Stimulated activated CD8-positive, alpha-beta memory T cell treated with anti-CD3 and anti-CD28 coated beads, Interleukin-15, amount 100 ng/mL, for 1 hour (primary cell): ENCODE measurements around the gene ATP1A3.
"Not testable (repeated sequence)": the region's sequence is repeated elsewhere in the genome, so short reads cannot be mapped to it uniquely, and the experiment has no call there.

Experiments used
- DNase-seq: peaks from one replicate; pipeline ENCODE4 v3.0.0-alpha.2; 2020; ENCODE audit warnings: low read depth

ATP1A3 gene

GRCh38 chr19:41945135-41945766 lies 48.8 kb downstream of the ATP1A3 start:
- peak; percentile 71 for DNase-seq

GRCh38 chr19:41944336-41944735 lies 49.7 kb downstream of the ATP1A3 start:
- DNase-seq, result no peak

GRCh38 chr19:41941410-41942202 lies 52.4 kb downstream of the ATP1A3 start:
- DNase-seq, result no peak

- no peak for DNase-seq
These were observed 53.2 kb downstream of the ATP1A3 start for GRCh38 chr19:41940731-41941409.

GRCh38 chr19:41939861-41940730 lies 53.9 kb downstream of the ATP1A3 start:
- no peak for DNase-seq

- not testable (repeated sequence) for DNase-seq
These were observed 54.8 kb downstream of the ATP1A3 start for GRCh38 chr19:41939209-41939608.

GRCh38 chr19:41937525-41938468 lies 56.2 kb downstream of the ATP1A3 start:
- no peak for DNase-seq

GRCh38 chr19:41936961-41937360 lies 57.1 kb downstream of the ATP1A3 start:
- DNase-seq, result no peak

- no peak for DNase-seq
These were observed 57.6 kb downstream of the ATP1A3 start for GRCh38 chr19:41936416-41936850.

GRCh38 chr19:41935760-41936415 lies 58.1 kb downstream of the ATP1A3 start:
- no peak for DNase-seq

GRCh38 chr19:41934849-41935374 lies 59.1 kb downstream of the ATP1A3 start:
- peak; percentile 65 for DNase-seq

GRCh38 chr19:41933693-41934426 lies 60.2 kb downstream of the ATP1A3 start:
- DNase-seq, result no peak

GRCh38 chr19:41932720-41933332 lies 61.2 kb downstream of the ATP1A3 start:
- DNase-seq, result no peak

GRCh38 chr19:41932259-41932719 lies 61.7 kb downstream of the ATP1A3 start:
- no peak for DNase-seq

- no peak for DNase-seq
These were observed 63.0 kb downstream of the ATP1A3 start for GRCh38 chr19:41930926-41931592.

- no peak for DNase-seq
These were observed 63.7 kb downstream of the ATP1A3 start for GRCh38 chr19:41930322-41930722.

- DNase-seq, result no peak
These were observed 64.4 kb downstream of the ATP1A3 start for GRCh38 chr19:41929536-41930071.
